GM21723 (cell line): ENCODE results near the gene EYA2.
A peak's percentile ranks its signal among the peaks of the same experiment; 100 is the strongest.

Source experiments
- ATAC-seq: cut with Tn5 transposase; IDR thresholded peaks from one replicate; pipeline ENCODE4 v1.9.1; 2021; ENCODE audit warnings: mild to moderate bottlenecking, moderate library complexity; ENCODE audit not compliant: unreplicated experiment

Gene EYA2

GRCh38 chr20:46977204-46977603 lies 82.6 kb downstream of the EYA2 start:
- ATAC-seq: no peak

GRCh38 chr20:46977909-46978588 lies 83.4 kb downstream of the EYA2 start:
- ATAC-seq: no peak

- ATAC-seq: no peak
Measured at GRCh38 chr20:46978951-46979491, 84.4 kb downstream of the EYA2 start.

GRCh38 chr20:46979603-46980241 lies 85.1 kb downstream of the EYA2 start:
- no peak for ATAC-seq

- ATAC-seq: no peak
Measured at GRCh38 chr20:46981184-46981583, 86.5 kb downstream of the EYA2 start.

GRCh38 chr20:46983466-46983865 lies 88.8 kb downstream of the EYA2 start:
- ATAC-seq: no peak

GRCh38 chr20:46984405-46984804 lies 89.8 kb downstream of the EYA2 start:
- no peak for ATAC-seq

GRCh38 chr20:46985250-46985649 lies 90.6 kb downstream of the EYA2 start:
- ATAC-seq: no peak

- no peak for ATAC-seq
Measured at GRCh38 chr20:46985671-46986070, 91.0 kb downstream of the EYA2 start.

- no peak for ATAC-seq
Measured at GRCh38 chr20:46987001-46987400, 92.4 kb downstream of the EYA2 start.

- no peak for ATAC-seq
Measured at GRCh38 chr20:46990017-46990595, 95.5 kb downstream of the EYA2 start.

GRCh38 chr20:46990596-46991104 lies 96.0 kb downstream of the EYA2 start:
- ATAC-seq: no peak

GRCh38 chr20:46991168-46991567 lies 96.5 kb downstream of the EYA2 start:
- ATAC-seq: no peak

GRCh38 chr20:46991880-46992639 lies 97.4 kb downstream of the EYA2 start:
- ATAC-seq: no peak

- no peak for ATAC-seq
Measured at GRCh38 chr20:46992640-46993035, 98.0 kb downstream of the EYA2 start.

GRCh38 chr20:46993465-46994095 lies 98.9 kb downstream of the EYA2 start:
- ATAC-seq: no peak

GRCh38 chr20:46994341-46994740 lies 99.7 kb downstream of the EYA2 start:
- ATAC-seq: peak; percentile 83

- no peak for ATAC-seq
Measured at GRCh38 chr20:46995561-46996142, 101.0 kb downstream of the EYA2 start.

- no peak for ATAC-seq
Measured at GRCh38 chr20:46997187-46997586, 102.5 kb downstream of the EYA2 start.

GRCh38 chr20:46998477-46999240 lies 104.0 kb downstream of the EYA2 start:
- no peak for ATAC-seq
